ENCODE data around the gene AP5Z1.

The AP5Z1 gene, protein sequence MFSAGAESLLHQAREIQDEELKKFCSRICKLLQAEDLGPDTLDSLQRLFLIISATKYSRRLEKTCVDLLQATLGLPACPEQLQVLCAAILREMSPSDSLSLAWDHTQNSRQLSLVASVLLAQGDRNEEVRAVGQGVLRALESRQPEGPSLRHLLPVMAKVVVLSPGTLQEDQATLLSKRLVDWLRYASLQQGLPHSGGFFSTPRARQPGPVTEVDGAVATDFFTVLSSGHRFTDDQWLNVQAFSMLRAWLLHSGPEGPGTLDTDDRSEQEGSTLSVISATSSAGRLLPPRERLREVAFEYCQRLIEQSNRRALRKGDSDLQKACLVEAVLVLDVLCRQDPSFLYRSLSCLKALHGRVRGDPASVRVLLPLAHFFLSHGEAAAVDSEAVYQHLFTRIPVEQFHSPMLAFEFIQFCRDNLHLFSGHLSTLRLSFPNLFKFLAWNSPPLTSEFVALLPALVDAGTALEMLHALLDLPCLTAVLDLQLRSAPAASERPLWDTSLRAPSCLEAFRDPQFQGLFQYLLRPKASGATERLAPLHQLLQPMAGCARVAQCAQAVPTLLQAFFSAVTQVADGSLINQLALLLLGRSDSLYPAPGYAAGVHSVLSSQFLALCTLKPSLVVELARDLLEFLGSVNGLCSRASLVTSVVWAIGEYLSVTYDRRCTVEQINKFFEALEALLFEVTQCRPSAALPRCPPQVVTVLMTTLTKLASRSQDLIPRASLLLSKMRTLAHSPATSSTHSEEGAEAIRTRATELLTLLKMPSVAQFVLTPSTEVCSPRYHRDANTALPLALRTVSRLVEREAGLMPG

DNA sequence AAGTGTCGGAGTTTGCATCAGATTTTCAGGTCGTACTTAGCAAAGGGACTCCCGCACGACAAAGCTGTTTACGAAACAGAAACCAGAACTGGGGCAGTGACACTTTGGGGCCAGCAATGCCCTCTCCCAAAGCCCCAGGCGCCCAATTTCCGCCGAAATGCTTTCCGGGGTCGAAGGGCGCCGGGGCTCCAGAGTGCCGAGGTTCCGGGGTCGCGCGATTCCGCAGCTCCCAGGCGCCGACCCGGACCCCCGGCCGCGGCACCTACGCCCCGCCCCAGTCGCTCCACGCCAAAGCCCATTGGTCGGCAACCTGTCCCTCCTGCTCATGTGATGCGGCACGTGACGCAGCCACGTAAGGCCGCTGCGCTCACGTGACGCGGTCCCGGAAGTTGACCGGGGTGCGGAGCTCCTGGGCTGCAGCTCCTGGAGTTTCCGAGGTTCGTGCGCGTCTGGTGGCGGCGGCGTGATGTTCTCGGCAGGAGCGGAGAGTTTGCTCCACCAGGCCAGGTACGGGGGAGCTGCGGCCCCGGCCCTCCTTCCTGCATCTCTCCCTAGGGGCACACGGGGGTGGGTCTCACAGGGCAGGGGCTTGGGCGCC, at the start of gene AP5Z1:
TSS of gene AP5Z1 (plus strand) at position 374 of the 598 bp plus-strand sequence. CDS start at position 467, 93 bp downstream.
- DNase-seq = peak; percentile 93

DNA sequence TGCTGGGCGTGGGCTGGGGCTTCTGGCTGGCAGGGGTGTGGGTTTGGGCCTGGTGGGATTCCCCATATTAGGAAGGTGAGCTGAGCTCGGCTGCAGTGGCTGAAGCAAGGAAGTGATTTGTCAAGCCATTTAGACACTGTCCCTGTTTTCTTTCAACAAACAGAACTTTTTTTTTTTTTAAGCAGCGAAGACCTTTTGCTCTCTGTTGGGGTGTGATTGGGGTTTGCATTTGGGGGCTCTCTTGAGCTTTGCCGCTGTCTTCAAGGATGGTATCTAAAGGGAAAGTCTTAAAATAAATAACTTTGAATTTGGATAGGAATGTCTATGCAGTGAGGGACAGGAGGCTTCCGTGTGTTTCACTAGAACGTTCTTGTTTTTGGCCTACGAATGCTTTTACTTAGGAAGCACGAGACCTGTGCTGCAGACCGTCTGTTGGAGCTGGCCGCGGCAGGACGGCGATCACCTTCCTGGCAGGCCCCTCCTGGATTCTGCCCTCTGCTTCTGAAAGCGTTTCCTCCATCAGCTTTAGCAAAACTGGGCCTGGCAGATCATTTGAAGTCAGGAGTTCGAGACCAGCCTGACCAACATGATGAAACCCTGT, 49.5 kb upstream of the AP5Z1 start:
- no peak for DNase-seq

DNA sequence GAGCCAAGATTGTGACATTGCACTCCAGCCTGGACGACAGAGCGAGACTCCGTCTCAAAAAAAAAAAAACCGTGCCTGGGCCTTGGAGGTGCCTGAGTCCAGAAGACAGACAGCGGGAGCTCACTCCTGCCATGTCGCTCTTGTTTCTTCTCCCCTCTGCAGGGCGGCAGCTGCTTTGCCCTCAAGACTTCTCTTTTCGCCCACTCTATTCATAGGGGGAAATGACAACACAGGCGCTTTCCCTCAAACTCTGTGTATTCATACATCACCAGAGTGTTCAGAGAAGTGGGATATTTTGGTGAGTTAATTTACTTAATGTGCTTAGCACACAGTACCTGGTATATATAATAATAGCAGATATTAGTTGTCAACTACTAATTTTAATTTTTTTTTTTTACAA, 48.9 kb upstream of the AP5Z1 start:
- no peak for DNase-seq

DNA sequence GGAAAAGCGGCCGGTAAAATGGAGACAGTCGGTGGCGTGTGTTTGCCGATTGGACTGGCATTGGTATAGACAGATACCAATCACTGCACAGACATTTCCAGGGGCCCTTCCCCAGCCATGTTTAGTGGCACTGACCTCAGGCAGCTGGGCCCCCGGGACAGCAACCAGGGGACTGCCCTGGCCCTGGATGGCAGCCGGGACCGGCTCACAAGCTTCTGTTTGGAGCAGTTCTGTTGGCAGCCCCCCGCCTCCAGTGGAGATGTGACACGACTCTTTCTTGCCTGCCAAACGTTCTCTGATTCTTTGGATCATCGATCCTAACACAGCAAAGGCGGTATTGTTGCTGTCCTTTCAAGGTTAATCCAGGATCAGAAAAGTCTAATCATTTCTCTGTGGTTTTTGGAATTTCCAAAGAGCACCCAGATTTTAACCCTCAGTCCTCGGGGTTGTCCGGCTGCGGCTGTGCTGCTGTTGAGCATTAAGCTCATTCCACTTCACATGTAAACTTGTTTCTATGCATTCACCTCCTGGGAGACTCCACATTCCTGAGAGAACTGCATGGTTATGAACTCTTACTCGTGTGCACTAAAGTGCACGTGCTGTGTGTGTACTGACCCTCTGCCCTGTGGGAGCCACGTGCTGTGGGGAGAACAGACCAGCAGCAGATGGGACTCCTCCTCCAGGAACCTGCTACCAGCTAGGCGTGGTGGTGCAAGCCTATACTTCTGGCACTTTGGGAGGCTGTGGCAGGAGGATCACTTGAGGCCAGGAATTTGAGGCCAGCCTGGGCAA, 47.3 kb upstream of the AP5Z1 start:
- DNase-seq = no peak

DNA sequence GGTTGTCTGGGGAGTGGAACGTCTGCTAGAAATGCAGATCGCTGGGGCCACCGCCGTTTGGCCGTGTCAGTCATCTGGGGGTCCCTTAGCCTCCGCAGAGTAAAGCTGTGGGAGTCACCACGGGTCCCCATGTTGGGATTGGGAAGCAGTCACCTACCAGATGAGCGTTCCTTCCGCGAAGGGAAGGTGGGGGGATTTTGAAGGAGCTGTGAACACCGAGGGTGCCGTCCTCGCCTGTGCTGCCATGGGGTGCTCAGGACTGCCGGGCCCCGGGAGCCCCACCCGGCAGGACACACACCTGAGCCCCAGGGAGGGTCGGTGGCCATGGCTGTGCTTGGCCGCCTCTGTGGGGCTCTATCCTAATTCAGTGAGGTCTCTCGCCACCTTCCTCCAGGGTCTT, 46.2 kb upstream of the AP5Z1 start:
- DNase-seq = no peak

- DNase-seq = no peak
These were observed 45.1 kb upstream of the AP5Z1 start for GRCh38 chr7:4730276-4730675.

- no peak for DNase-seq
These were observed 44.5 kb upstream of the AP5Z1 start for GRCh38 chr7:4730971-4731370.

DNA sequence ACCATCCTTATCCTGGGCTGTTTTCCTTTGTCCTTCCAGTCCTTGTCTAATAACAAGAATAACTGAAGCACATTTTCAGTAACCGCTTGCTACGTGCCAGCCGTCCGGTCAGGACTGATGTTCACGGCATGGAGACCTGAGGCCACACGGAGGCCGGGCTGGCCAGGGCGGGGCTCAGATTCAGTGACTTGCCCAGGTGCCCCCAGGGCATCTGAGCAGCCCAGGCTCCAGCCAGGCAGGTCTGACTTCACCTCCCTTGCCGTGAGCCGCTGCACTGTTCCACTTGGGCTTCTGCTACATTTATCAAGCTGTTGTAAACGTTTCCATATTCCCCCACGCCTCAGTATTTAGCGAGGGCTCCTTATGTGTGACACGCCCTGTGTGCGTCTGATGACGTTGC, 43.6 kb upstream of the AP5Z1 start:
- DNase-seq = no peak

- DNase-seq = no peak
These were observed 41.4 kb upstream of the AP5Z1 start for GRCh38 chr7:4733936-4734528.

DNA sequence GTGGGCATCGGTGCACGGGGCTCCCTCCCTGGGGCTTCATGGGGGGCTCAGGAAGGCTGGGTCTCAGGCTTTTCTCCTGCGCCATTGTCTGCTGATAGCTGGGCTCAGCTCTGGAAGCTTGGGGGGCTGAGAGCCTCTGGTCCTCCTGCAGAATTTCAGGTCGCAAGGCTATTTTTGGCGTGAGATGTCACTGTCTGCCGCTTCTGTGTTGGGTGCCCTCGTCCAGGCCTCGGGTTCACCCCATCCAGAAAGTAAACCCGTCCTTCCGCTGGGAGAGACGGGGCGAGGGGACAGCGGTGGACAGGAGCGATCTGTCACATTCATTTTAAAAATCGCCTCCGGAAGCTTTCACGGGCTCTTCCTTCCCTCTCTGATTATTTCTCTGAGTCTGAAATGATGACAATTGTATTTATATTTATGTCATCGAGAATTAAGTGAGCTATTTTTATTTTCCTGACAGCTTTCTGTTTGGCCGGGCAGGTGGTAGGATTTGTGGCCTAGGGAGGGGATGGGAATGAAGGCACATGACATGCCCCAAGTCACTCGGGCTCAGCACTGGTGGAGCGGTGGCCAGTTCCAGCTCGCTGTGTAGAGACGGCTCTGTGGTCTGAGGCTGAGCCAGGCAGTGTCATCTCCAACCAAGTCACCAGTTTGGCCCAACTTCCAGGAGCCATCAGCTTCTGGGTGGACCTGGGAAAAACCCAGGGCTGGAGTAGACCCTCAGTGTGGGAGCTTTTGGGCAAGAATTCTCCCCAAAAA, 40.7 kb upstream of the AP5Z1 start:
- no peak for DNase-seq

DNA sequence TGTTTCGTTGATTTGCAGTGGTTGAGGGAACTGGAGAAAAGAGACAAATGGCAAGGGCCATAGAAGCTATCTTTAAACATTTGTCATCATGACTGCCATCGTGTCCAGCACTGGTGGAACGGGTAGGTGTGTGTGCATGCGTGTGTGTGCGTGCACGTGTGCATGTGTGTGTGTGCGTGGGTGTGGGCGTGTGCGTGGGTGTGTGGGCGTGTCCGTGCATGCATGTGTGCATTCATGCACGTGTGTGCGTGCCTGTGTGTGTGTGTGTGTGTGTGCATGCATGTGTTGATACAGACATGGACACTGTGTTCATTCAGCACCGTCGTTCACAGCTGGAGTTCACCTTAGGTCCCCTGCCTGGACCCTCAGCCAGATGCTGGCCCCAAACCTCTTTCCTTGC, 38.1 kb upstream of the AP5Z1 start:
- DNase-seq = no peak

- DNase-seq = peak in 1 of 2 experiments; percentile 31
These were observed 36.5 kb upstream of the AP5Z1 start for GRCh38 chr7:4738711-4739527.

DNA sequence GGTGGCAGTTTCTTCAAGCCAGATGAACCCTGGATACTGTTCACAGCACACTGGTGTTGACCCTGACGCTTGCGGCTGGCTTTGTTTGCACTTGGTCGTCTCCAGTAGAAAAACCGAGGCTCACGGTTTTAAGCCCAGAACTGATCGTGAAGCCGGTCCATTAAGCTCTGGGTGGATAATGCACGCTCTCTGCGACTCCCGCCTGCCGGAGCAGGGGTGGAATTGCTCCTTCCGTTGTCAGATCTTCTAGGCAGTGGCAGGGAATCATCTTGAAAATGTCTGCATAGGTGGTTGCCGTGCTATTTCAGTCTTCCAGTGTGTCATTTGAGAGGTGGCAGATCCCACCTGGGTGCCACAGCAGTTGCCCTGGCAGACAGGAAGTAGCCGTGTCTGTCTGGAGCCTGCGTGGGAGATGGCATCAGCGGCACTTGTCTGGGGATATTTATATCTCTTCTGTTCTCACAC, 35.9 kb upstream of the AP5Z1 start:
- peak; percentile 23 to 56 for DNase-seq

DNA sequence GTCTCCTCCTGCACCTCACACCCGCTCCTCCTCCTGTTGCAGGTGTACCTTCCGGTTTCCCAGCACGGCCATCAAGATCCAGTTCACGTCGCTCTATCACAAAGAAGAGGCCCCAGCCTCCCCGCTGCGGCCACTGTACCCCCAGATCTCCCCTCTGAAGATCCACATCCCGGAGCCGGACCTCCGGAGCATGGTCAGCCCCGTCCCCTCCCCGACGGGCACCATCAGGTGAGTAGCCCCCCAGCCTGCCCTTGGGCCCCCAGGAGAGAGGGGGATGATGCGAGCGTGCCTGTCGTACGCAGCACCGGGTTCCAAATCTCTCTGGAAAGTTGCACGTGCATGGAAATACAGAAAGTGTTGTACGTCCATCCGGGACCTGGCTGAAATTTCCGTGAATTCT, 34.6 kb upstream of the AP5Z1 start:
- no peak for DNase-seq

DNA sequence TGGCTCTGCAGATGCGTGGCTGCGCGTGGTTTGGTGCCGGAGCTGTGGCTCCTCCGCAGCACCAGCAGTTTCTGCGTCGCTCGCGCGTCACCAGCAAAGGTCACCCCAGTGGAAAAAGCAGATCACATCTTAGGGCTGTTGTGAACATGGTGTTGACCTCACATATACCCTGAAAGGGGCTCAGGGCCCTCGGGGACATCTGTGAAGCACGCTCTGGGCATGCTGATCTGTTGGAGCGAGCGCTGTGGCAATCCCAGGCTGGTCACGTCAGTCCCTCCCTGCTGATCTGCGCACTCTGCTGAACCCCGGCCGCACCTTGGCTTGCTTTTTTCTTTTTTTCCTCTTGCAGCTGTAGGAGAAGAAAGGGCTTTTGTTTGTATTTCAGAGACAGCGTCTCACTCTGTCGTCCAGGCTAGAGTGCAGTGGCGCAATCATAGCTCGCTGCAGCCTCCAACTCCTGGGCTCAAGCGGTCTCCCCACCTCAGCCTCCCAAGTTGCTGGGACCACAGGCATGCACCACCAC, 33.3 kb upstream of the AP5Z1 start:
- peak in 1 of 2 experiments; percentile 10 for DNase-seq

GRCh38 chr7:4742852-4743251, 32.6 kb upstream of the AP5Z1 start:
- no peak for DNase-seq

- peak; percentile 59 to 63 for DNase-seq
These were observed 30.8 kb upstream of the AP5Z1 start for GRCh38 chr7:4744391-4745264.

- DNase-seq = no peak
These were observed 30.0 kb upstream of the AP5Z1 start for GRCh38 chr7:4745265-4745919.

Measured in stimulated activated CD4-positive, alpha-beta T cell treated with anti-CD3 and anti-CD28 coated beads, Interleukin-4, amount 100 ng/mL, for 4 hours (primary cell).